ENCODE data around the gene DNAJC12.

DNAJC12 gene

DNA sequence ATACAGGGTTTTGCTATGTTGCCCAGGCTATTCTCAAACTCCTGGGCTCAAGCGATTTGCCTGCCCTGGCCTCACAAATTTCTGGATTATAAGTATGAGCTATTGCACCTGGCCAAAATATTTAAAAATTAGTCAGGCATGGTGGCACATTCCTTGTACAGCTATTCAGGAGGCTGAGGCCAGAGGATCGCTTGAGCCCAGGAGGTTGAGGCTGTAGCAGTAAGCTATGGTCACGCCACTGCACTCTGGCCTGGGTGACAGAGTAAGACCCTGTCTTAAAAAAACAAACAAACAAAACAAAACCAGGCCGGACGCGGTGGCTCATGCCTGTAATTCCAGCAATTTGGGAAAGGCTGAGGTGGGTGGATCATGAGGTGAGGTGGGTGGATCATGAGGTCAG, 32.0 kb upstream of the DNAJC12 start:
- H2AFZ ChIP-seq (ENCODE audit: low read depth, low read length): no peak overlapping the region
- no peak overlapping the region for H3K27ac ChIP-seq (ENCODE audit: low read length)
- H3K4me3 ChIP-seq (ENCODE audit: low read length): no peak overlapping the region
- no peaks in the 10 kb centered on the region for H4K20me1 ChIP-seq (ENCODE audit: insufficient read depth, low read length)
- H3K27me3 ChIP-seq (ENCODE audit: low read depth, low read length): no peaks in the 10 kb centered on the region
- no peak for TF ChIP-seq EZH2phosphoT487 (IDR thresholded peaks at IDR 0.05; ENCODE audit: low read depth)
- TF ChIP-seq, protein P1, sequence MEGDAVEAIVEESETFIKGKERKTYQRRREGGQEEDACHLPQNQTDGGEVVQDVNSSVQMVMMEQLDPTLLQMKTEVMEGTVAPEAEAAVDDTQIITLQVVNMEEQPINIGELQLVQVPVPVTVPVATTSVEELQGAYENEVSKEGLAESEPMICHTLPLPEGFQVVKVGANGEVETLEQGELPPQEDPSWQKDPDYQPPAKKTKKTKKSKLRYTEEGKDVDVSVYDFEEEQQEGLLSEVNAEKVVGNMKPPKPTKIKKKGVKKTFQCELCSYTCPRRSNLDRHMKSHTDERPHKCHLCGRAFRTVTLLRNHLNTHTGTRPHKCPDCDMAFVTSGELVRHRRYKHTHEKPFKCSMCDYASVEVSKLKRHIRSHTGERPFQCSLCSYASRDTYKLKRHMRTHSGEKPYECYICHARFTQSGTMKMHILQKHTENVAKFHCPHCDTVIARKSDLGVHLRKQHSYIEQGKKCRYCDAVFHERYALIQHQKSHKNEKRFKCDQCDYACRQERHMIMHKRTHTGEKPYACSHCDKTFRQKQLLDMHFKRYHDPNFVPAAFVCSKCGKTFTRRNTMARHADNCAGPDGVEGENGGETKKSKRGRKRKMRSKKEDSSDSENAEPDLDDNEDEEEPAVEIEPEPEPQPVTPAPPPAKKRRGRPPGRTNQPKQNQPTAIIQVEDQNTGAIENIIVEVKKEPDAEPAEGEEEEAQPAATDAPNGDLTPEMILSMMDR (IDR thresholded peaks at IDR 0.05; ENCODE audit: low read depth, low read length): no peak
- H3K79me2 ChIP-seq (ENCODE audit: low read length): no peaks in the 10 kb centered on the region
- H3K36me3 ChIP-seq (replicated peaks; ENCODE audit: low read depth, low read length): no peaks in the 10 kb centered on the region
- no peaks in the 10 kb centered on the region for H3K9me3 ChIP-seq (ENCODE audit: insufficient read depth, low read length)
- no peak overlapping the region for H3K9ac ChIP-seq (ENCODE audit: low read length)
- no peak overlapping the region for H3K4me2 ChIP-seq (ENCODE audit: low read length)
- H3K4me1 ChIP-seq (ENCODE audit: low read length): peaks cover 4% of the 10 kb centered on the region

DNA sequence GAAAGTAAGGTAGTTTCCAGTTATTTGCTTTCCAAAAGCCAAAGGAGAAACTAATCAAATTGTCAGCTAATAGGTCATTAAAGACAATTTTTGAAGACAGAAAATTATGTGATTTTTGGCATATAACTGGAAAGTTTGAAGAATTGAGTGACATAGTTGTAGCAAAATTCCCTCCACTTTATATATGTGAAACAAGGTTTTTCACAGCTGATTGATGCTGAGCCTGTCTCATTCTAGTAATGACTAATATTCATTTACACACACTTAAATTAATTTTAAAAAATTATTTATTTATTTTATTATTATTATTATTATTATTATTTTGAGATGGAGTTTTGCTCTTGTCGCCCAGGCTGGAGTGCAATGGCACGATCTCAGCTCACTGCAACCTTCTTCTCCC, 30.1 kb upstream of the DNAJC12 start:
- TF ChIP-seq EZH2phosphoT487 (IDR thresholded peaks at IDR 0.05; ENCODE audit: low read depth): no peak
- TF ChIP-seq, protein P1 (IDR thresholded peaks at IDR 0.05; ENCODE audit: low read depth, low read length): no peak
- H3K36me3 ChIP-seq (replicated peaks; ENCODE audit: low read depth, low read length): no peaks in the 10 kb centered on the region
- no peaks in the 10 kb centered on the region for H4K20me1 ChIP-seq (ENCODE audit: insufficient read depth, low read length)
- no peak overlapping the region for H2AFZ ChIP-seq (ENCODE audit: low read depth, low read length)
- H3K79me2 ChIP-seq (ENCODE audit: low read length): no peaks in the 10 kb centered on the region
- no peak overlapping the region for H3K4me3 ChIP-seq (ENCODE audit: low read length)
- H3K9me3 ChIP-seq (ENCODE audit: insufficient read depth, low read length): no peaks in the 10 kb centered on the region
- no peak overlapping the region for H3K4me2 ChIP-seq (ENCODE audit: low read length)
- H3K9ac ChIP-seq (ENCODE audit: low read length): no peak overlapping the region
- H3K27ac ChIP-seq (ENCODE audit: low read length): no peak overlapping the region
- peaks cover 19% of the 10 kb centered on the region for H3K4me1 ChIP-seq (ENCODE audit: low read length)
- no peaks in the 10 kb centered on the region for H3K27me3 ChIP-seq (ENCODE audit: low read depth, low read length)

DNA sequence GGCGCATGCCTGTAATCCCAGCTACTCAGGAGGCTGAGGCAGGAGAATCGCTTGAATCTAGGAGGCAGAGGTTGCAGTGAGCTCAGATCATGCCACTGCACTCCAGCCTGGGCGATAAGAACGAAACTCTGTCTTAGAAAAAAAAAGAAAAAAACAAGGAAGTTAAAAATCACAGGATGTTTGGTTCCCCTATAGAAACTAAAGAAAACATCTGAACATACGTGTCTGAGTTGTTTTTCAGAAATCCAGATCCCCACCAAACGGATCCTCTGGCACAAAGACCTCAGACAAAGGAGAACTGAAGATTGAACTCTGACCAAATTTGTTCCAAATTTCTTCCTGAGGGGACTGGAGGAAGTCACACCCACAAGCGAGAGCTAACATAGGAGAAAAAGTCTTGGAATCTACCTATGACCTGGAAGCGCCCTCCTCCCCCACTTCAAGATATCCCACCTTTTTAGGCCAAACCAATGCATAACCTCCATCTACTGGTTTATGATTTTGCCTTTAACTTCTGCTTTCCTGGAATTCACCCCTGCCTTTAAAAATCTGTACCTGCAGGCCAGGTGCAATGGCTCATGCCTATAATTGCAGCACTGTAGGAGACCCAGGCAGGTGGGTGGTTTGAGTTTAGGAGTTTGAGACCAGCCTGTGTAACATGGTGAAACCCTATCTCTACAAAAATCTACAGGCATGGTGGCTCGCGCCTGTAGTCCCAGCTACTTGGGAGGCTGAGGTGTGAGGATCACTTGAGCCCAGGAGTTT, 26.8 kb upstream of the DNAJC12 start:
- Histone ChIP-seq H3K27me3 (ENCODE audit: low read depth, low read length) (no peaks in the 10 kb centered on the region), H3K9me3 (ENCODE audit: insufficient read depth, low read length) (no peaks in the 10 kb centered on the region), H2AFZ (ENCODE audit: low read depth, low read length) (no peak overlapping the region), H3K4me1 (ENCODE audit: low read length) (peaks cover 35% of the 10 kb centered on the region), H3K9ac (ENCODE audit: low read length) (no peak overlapping the region), H3K79me2 (ENCODE audit: low read length) (no peaks in the 10 kb centered on the region), H3K4me2 (ENCODE audit: low read length) (peak overlapping the region; percentile 52), H3K4me3 (ENCODE audit: low read length) (no peak overlapping the region), H3K27ac (ENCODE audit: low read length) (no peak overlapping the region), H3K36me3 (replicated peaks; ENCODE audit: low read depth, low read length) (no peaks in the 10 kb centered on the region), H4K20me1 (ENCODE audit: insufficient read depth, low read length) (no peaks in the 10 kb centered on the region)
- no peak for TF ChIP-seq EZH2phosphoT487 (IDR thresholded peaks at IDR 0.05; ENCODE audit: low read depth)
- TF ChIP-seq, protein P1 (IDR thresholded peaks at IDR 0.05; ENCODE audit: low read depth, low read length): no peak

DNA sequence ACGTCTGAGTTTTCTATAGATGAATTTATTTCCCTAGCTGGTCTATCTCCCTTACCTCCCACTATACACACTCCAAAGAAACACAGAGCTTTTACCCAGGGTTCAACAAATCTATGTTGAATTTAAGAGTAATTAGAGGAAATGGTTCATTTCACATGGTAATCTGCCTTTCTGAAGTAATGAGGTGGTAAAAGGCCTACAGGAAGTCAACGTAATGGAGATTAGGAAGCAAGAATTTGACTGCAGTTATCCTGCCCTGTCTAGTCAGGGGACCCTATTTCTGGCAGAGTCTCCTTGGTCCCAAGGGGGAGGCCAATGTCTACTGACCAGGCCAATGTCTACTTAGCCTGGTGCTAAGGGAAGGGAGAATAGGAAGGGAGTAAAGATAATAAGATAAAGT, 25.1 kb upstream of the DNAJC12 start:
- no peak overlapping the region for H3K9ac ChIP-seq (ENCODE audit: low read length)
- H3K4me3 ChIP-seq (ENCODE audit: low read length): no peak overlapping the region
- H3K4me2 ChIP-seq (ENCODE audit: low read length): peak overlapping the region; percentile 59; the same call in 1 of the 2 replicates
- H3K27me3 ChIP-seq (ENCODE audit: low read depth, low read length): no peaks in the 10 kb centered on the region
- H4K20me1 ChIP-seq (ENCODE audit: insufficient read depth, low read length): no peaks in the 10 kb centered on the region
- peaks cover 35% of the 10 kb centered on the region for H3K4me1 ChIP-seq (ENCODE audit: low read length)
- no peaks in the 10 kb centered on the region for H3K36me3 ChIP-seq (replicated peaks; ENCODE audit: low read depth, low read length)
- no peak overlapping the region for H3K27ac ChIP-seq (ENCODE audit: low read length)
- no peaks in the 10 kb centered on the region for H3K9me3 ChIP-seq (ENCODE audit: insufficient read depth, low read length)
- no peaks in the 10 kb centered on the region for H3K79me2 ChIP-seq (ENCODE audit: low read length)
- no peak overlapping the region for H2AFZ ChIP-seq (ENCODE audit: low read depth, low read length)
- no peak for TF ChIP-seq EZH2phosphoT487 (IDR thresholded peaks at IDR 0.05; ENCODE audit: low read depth)
- TF ChIP-seq, protein P1 (IDR thresholded peaks at IDR 0.05; ENCODE audit: low read depth, low read length): no peak
